ENCODE measurements around the gene ELOF1. TPM values are rescaled to one million over a fixed set of nuclear protein-coding genes. Genes with fewer than 3 reads are reported as not detected.

The ELOF1 gene
- total and polyA plus RNA-seq, 2 donors (not counting 3 experiments of a cell fraction or from before 2014, with no cell fraction given): 49.9 to 80.2 TPM

GRCh38 chr19:11580116-11580515, 21.1 kb upstream of the ELOF1 start:
- Histone ChIP-seq H3K9ac (replicated peaks; ENCODE audit: extremely low read depth, insufficient read depth, low read length) (no peak overlapping the region), H3K4me3 (replicated peaks in 1 of 3; ENCODE audit: insufficient read depth in 1 of 3, low read depth in 1 of 3, low read length in 3 of 3) (no peak overlapping the region), H3K4me2 (ENCODE audit: insufficient read depth, low read length) (no peak overlapping the region), H3K9me1 (replicated peaks; ENCODE audit: control insufficient read depth, extremely low read depth, insufficient read depth, low read length) (no peaks in the 10 kb centered on the region), H3K9me3 (replicated peaks; ENCODE audit: control insufficient read depth, insufficient read depth, low read length) (no peaks in the 10 kb centered on the region), H3K36me3 (ENCODE audit: control insufficient read depth in 2 of 2, extremely low read depth in 1 of 2, insufficient read depth in 2 of 2, low read length in 2 of 2) (no peaks in the 10 kb centered on the region), H3K79me2 (ENCODE audit: control insufficient read depth, insufficient read depth, low read length) (no peaks in the 10 kb centered on the region), H3K27me3 (ENCODE audit: control insufficient read depth in 2 of 2, insufficient read depth in 2 of 2, low read length in 2 of 2) (peaks cover 3 to 7% of the 10 kb centered on the region in 2 experiments), H4K20me1 (replicated peaks; ENCODE audit: control insufficient read depth, extremely low read depth, insufficient read depth, low read length) (no peaks in the 10 kb centered on the region), H2AFZ (ENCODE audit: low read depth, low read length) (no peak overlapping the region), H3K27ac (ENCODE audit: insufficient read depth, low read depth, low read length) (no peak overlapping the region), H3K4me1 (ENCODE audit: control insufficient read depth, extremely low read depth, insufficient read depth, low read length) (no peaks in the 10 kb centered on the region)
- no peak for TF ChIP-seq GATA2 (IDR thresholded peaks at IDR 0.05; ENCODE audit: insufficient read depth, insufficient read length, low read depth, low read length)
- TF ChIP-seq EZH2 (IDR thresholded peaks at IDR 0.05; ENCODE audit: borderline replicate concordance, low read depth, low read length, severe bottlenecking): no peak
- no peak for TF ChIP-seq CTCF (IDR thresholded peaks at IDR 0.05; ENCODE audit: extremely low read depth in 1 of 2, insufficient read depth in 1 of 2, low read depth in 1 of 2, low read length in 2 of 2)
- TF ChIP-seq FOS (IDR thresholded peaks at IDR 0.05; ENCODE audit: borderline replicate concordance, insufficient read depth, low read length): no peak
- TF ChIP-seq JUN (IDR thresholded peaks at IDR 0.05; ENCODE audit: borderline replicate concordance, insufficient read depth, insufficient read length, low read depth): no peak
- no peak for TF ChIP-seq MAX (IDR thresholded peaks at IDR 0.05; ENCODE audit: insufficient read depth, insufficient read length)
- no peak for TF ChIP-seq POLR2AphosphoS5 (IDR thresholded peaks at IDR 0.05; ENCODE audit: insufficient read depth, low read depth, low read length)
- CTCF ChIA-PET: no interaction called here
- dilution Hi-C loops (cut with MboI; ENCODE audit: extremely low pct_ligation_motif_present, low sequenced_read_pairs): no loop called here
- intact Hi-C loops (cut with micrococcal nuclease): no loop called here
- POLR2A ChIA-PET: no interaction called here
- DNase-seq (ENCODE audit: low read depth, low spot score) (no peak), FAIRE-seq (no peak)
- no TSS peak for BruUV-seq (replicated peaks)
